HCT116 (cell line): ENCODE data around the gene PLP2. TPM values are rescaled to one million over a fixed set of nuclear protein-coding genes. Genes with fewer than 3 reads are reported as not detected.

ENCODE experiments used
- ATAC-seq: fragments of 200-7000 bp; cut with Tn5 transposase; 2 replicates; pipeline ENCODE4 v1.9.1; 2020; ENCODE audit warnings: mild to moderate bottlenecking, moderate library complexity
- BruUV-seq: library from RNA; stranded (reverse); fragments of 400-500 nt; replicated peaks from 2 replicates; lab custom pipeline; 2021; lab: Mats Ljungman, UMichigan
- CTCF ChIA-PET: fragments of 300-600 bp; sonication (Branson Sonifier 250); formaldehyde crosslinking; loops from one replicate; lab custom pipeline; 2021; ENCODE audit warnings: antibody characterized with exemption; lab: Charles Lee
- POLR2A ChIA-PET: fragments of 300-600, 350-600 bp; sonication (Branson Sonifier 250); formaldehyde crosslinking; loops from one replicate; lab custom pipeline; 2021; ENCODE audit warnings: antibody characterized with exemption; lab: Charles Lee
- RAD21 ChIA-PET, 2 experiments: fragments of 300-600 bp; sonication (Branson Sonifier 250); formaldehyde crosslinking; loops; one replicate each; lab custom pipeline; 2023; ENCODE audit warnings: low total read pairs in 2 of 2; ENCODE audit not compliant: uncharacterized antibody in 2 of 2, unreplicated experiment in 2 of 2, low non-redundant PET in 1 of 2; lab: Charles Lee
- DNase-seq: peaks from one replicate; pipeline ENCODE4 v3.0.0-alpha.2; 2010; ENCODE audit warnings: low read depth, low spot score
- H2AFZ ChIP-seq: fragments of 200-600 bp; shearing (Covaris generic), sonication (generic); 2 replicates; pipeline ENCODE4 v1.6.1; 2017; ENCODE audit warnings: low read depth, mixed run types, mixed read lengths, antibody characterized with exemption, low read length; ENCODE audit not compliant: poor library complexity, severe bottlenecking
- H3K27ac ChIP-seq: 2 replicates; pipeline ENCODE4 v1.5.1; 2012; ENCODE audit warnings: low read depth, low read length
- H3K27me3 ChIP-seq: fragments of 200-600 bp; sonication (generic); 2 replicates; pipeline ENCODE4 v1.6.1; 2016; ENCODE audit warnings: mixed run types, low read length, mixed read lengths; ENCODE audit not compliant: insufficient read depth
- H3K36me3 ChIP-seq, 2 experiments: fragments of 200-500 bp in 1 of 2; fragments of 200-600 bp in 1 of 2; sonication (Bioruptor generic) in 1 of 2; sonication (generic) in 1 of 2; 2 replicates each; pipeline versions ENCODE4 v1.5.1 to v1.6.1; 2014 to 2016; ENCODE audit warnings: low read length in 2 of 2, inconsistent platforms in 1 of 2, mixed read lengths in 1 of 2, mixed run types in 1 of 2; ENCODE audit not compliant: insufficient read depth in 2 of 2, control insufficient read depth in 1 of 2
- H3K4me1 ChIP-seq, 2 experiments: fragments of 200-600 bp in 1 of 2; sonication (generic) in 1 of 2; 2 replicates each; pipeline versions ENCODE4 v1.5.1 to v1.6.1; 2012 to 2017; ENCODE audit warnings: low read length in 2 of 2, inconsistent platforms in 1 of 2, mild to moderate bottlenecking in 1 of 2, mixed read lengths in 1 of 2, mixed run types in 1 of 2, moderate library complexity in 1 of 2; ENCODE audit not compliant: insufficient read depth in 2 of 2, control insufficient read depth in 1 of 2
- H3K4me2 ChIP-seq: fragments of 200-600 bp; sonication (generic); 2 replicates; pipeline ENCODE4 v1.6.1; 2017; ENCODE audit warnings: mixed run types, low read length, mixed read lengths
- H3K4me3 ChIP-seq, 2 experiments: fragments of 200-600 bp in 1 of 2; sonication (generic) in 1 of 2; replicated peaks in 1 of 2; 2 replicates each; pipeline ENCODE4 v1.5.1; 2011 to 2016; ENCODE audit warnings: low read length in 2 of 2, control low read depth in 1 of 2, low read depth in 1 of 2, mild to moderate bottlenecking in 1 of 2, mixed read lengths in 1 of 2, mixed run types in 1 of 2
- H3K79me2 ChIP-seq: fragments of 200-600 bp; sonication (generic); 2 replicates; pipeline ENCODE4 v1.6.1; 2017; ENCODE audit warnings: mild to moderate bottlenecking, mixed run types, low read length, moderate library complexity, mixed read lengths; ENCODE audit not compliant: insufficient read depth
- H3K9ac ChIP-seq: fragments of 200-600 bp; sonication (generic); 2 replicates; pipeline ENCODE4 v1.6.1; 2016; ENCODE audit warnings: low read length, mixed read lengths
- H3K9me2 ChIP-seq: fragments of 200-600 bp; sonication (generic), shearing (Covaris generic); 2 replicates; pipeline ENCODE4 v1.6.1; 2017; ENCODE audit warnings: mixed run types, mild to moderate bottlenecking, moderate library complexity; ENCODE audit not compliant: insufficient read depth
- H3K9me3 ChIP-seq, 2 experiments: fragments of 200-500 bp in 1 of 2; fragments of 200-600 bp in 1 of 2; sonication (Bioruptor generic) in 1 of 2; sonication (generic) in 1 of 2; 2 replicates each; pipeline ENCODE4 v1.6.1; 2014 to 2017; ENCODE audit warnings: low read length in 2 of 2, mixed read lengths in 2 of 2, inconsistent platforms in 1 of 2, low read depth in 1 of 2, mild to moderate bottlenecking in 1 of 2, mixed run types in 1 of 2, moderate library complexity in 1 of 2; ENCODE audit not compliant: control insufficient read depth in 1 of 2, insufficient read depth in 1 of 2
- H4K20me1 ChIP-seq: fragments of 200-600 bp; sonication (generic), shearing (Covaris generic); 2 replicates; pipeline ENCODE4 v1.6.1; 2017; ENCODE audit warnings: mixed run types, mild to moderate bottlenecking, moderate library complexity; ENCODE audit not compliant: insufficient read depth
- EZH2 ChIP-seq: fragments of 200-600 bp; sonication (generic); IDR thresholded peaks from 2 replicates; pipeline ENCODE4 v1.6.1; 2017; ENCODE audit warnings: antibody characterized with exemption, mixed run types
- JUND ChIP-seq: IDR thresholded peaks from 2 replicates; pipeline ENCODE4 v1.6.1; 2012
- POLR2A ChIP-seq: IDR thresholded peaks from 2 replicates; pipeline ENCODE4 v1.7.0; 2011; ENCODE audit warnings: borderline replicate concordance; ENCODE audit not compliant: insufficient read depth, insufficient read length; ENCODE audit errors: extremely low read depth
- POLR2AphosphoS5 ChIP-seq: IDR thresholded peaks from 2 replicates; pipeline ENCODE4 v1.6.1; 2011; ENCODE audit warnings: mild to moderate bottlenecking, low read depth, low read length, moderate library complexity
- RAD21 ChIP-seq: IDR thresholded peaks from 2 replicates; pipeline ENCODE4 v1.6.1; 2012; ENCODE audit warnings: low read depth, mild to moderate bottlenecking
- SRF ChIP-seq: IDR thresholded peaks from 2 replicates; pipeline ENCODE4 v1.6.1; 2012; ENCODE audit warnings: low read depth
- TCF7L2 ChIP-seq: IDR thresholded peaks from 2 replicates; pipeline ENCODE4 v1.7.0; 2011; ENCODE audit warnings: borderline replicate concordance, inconsistent platforms; ENCODE audit not compliant: insufficient read depth, insufficient read length; ENCODE audit errors: extremely low read depth
- YY1 ChIP-seq: IDR thresholded peaks from 2 replicates; pipeline ENCODE4 v1.6.1; 2011; ENCODE audit warnings: low read length, low read depth, moderate library complexity, mild to moderate bottlenecking; ENCODE audit not compliant: insufficient replicate concordance; ENCODE audit errors: extremely low read depth
- ZBTB33 ChIP-seq: IDR thresholded peaks from 2 replicates; pipeline ENCODE4 v1.6.1; 2011; ENCODE audit warnings: mild to moderate bottlenecking, low read length, moderate library complexity; ENCODE audit not compliant: insufficient replicate concordance; ENCODE audit errors: extremely low read depth
- intact Hi-C: fragments of 100-400 bp; cut with micrococcal nuclease; formaldehyde crosslinking; loops from 2 replicates; pipeline ENCODE4 v1.10.0; 2022
- total RNA-seq: library from RNA; stranded (reverse); gene quantifications from one replicate; pipeline ENCODE4 v1.2.1, GENCODE V29; 2021; ENCODE audit not compliant: unreplicated experiment

The PLP2 gene
- total RNA-seq, 1 experiment from 2014 or later: 207 TPM

GRCh38 chrX:49199315-49199595 lies 27.6 kb downstream of the PLP2 start:
- ChIA-PET CTCF (no interaction called here), POLR2A (no interaction called here), RAD21 (no interaction called here)
- Histone ChIP-seq H3K79me2 (no peaks in the 10 kb centered on the region), H3K36me3 (no peaks in the 10 kb centered on the region), H3K4me2 (peak overlapping the region; percentile 73), H3K4me3 (no peak overlapping the region), H3K9me3 (no peaks in the 10 kb centered on the region), H3K27ac (no peak overlapping the region), H3K9ac (no peak overlapping the region), H2AFZ (no peak overlapping the region), H4K20me1 (no peaks in the 10 kb centered on the region), H3K9me2 (no peaks in the 10 kb centered on the region), H3K4me1 (peaks cover 3 to 6% of the 10 kb centered on the region in 2 experiments), H3K27me3 (no peaks in the 10 kb centered on the region)
- intact Hi-C loops: loop anchor here (10.0 kb wide), 1 partner anchor 636 kb away; no protein-coding TSS in a partner anchor
- DNase-seq (no peak), ATAC-seq (no peak)
- BruUV-seq: no TSS peak
- TF ChIP-seq POLR2A (no peak), ZBTB33 (no peak), POLR2AphosphoS5 (no peak), RAD21 (no peak), SRF (no peak)

GRCh38 chrX:49199906-49200771 lies 28.4 kb downstream of the PLP2 start, which contains the start of gene SYP:
SYP (minus strand) TSS chrX:49200193; CDS start chrX:49200186, 7 bp downstream.
- BruUV-seq: TSS peak; percentile 96
- Histone ChIP-seq H3K4me2 (peak within 1 kb of the TSS; percentile 73), H3K36me3 (no peaks in the 10 kb centered on the region), H3K27ac (peak within 1 kb of the TSS; percentile 47), H3K4me3 (peak within 1 kb of the TSS; percentile 35 to 48), H3K9ac (peak within 1 kb of the TSS; percentile 62), H3K79me2 (no peaks in the 10 kb centered on the region), H3K9me3 (no peaks in the 10 kb centered on the region), H3K27me3 (no peaks in the 10 kb centered on the region), H2AFZ (no peak within 1 kb of the TSS), H3K4me1 (peaks cover 3 to 6% of the 10 kb centered on the region in 2 experiments), H3K9me2 (no peaks in the 10 kb centered on the region), H4K20me1 (no peaks in the 10 kb centered on the region)
- CTCF ChIA-PET: no interaction called here
- RAD21 ChIA-PET: no interaction called here
- POLR2A ChIA-PET: interaction anchor here (1.7 kb wide), 1 partner anchor 9 kb away, joined by 8 read pairs; no protein-coding TSS in a partner anchor
- peak; percentile 48 for DNase-seq
- intact Hi-C loops: loop anchor here (1.0 to 10.0 kb wide), 2 partner anchors 8 to 635 kb away; no protein-coding TSS in a partner anchor
- no peak for TF ChIP-seq EZH2
- TF ChIP-seq POLR2AphosphoS5: peak; percentile 94
- TF ChIP-seq TCF7L2: peak; percentile 41
- TF ChIP-seq ZBTB33: peak; percentile 68
- no peak for TF ChIP-seq SRF
- TF ChIP-seq POLR2A: peak; percentile 86
- peak; percentile 83 for TF ChIP-seq YY1
- no peak for TF ChIP-seq JUND
- ATAC-seq: peak; percentile 98
